IMR-90 (cell line): ENCODE measurements around the gene KCNH2. TPM values are rescaled to one million over a fixed set of nuclear protein-coding genes. Genes with fewer than 3 reads are reported as not detected.

Experiments used
- ATAC-seq: fragments of 200-7000 bp; cut with Tn5 transposase; 2 replicates; pipeline ENCODE4 v1.9.1; 2020; ENCODE audit warnings: low read depth, mild to moderate bottlenecking, moderate library complexity
- BruUV-seq: library from RNA; stranded (reverse); fragments of 400-500 nt; replicated peaks from 2 replicates; lab custom pipeline; 2021; lab: Mats Ljungman, UMichigan
- CTCF ChIA-PET: fragments of 300-600 bp; formaldehyde crosslinking; extraction: SDS; loops from one replicate; lab custom pipeline; 2021; ENCODE audit warnings: antibody characterized with exemption; lab: Yijun Ruan, JAX
- POLR2A ChIA-PET: fragments of 300-600 bp; sonication (Branson Sonifier 250); formaldehyde crosslinking; loops from one replicate; lab custom pipeline; 2022; ENCODE audit warnings: antibody characterized with exemption; ENCODE audit not compliant: unreplicated experiment; lab: Charles Lee
- DNase-seq: peaks from one replicate; pipeline ENCODE4 v3.0.0; 2013
- H2AFZ ChIP-seq: replicated peaks from 2 replicates; pipeline ENCODE3; 2013; ENCODE audit warnings: low read length, mild to moderate bottlenecking; ENCODE audit not compliant: poor library complexity
- H2AK5ac ChIP-seq: 2 replicates; pipeline ENCODE4 v1.6.1; 2013; ENCODE audit warnings: low read depth, low read length, inconsistent platforms
- H2AK9ac ChIP-seq: replicated peaks from 2 replicates; pipeline ENCODE3; 2013; ENCODE audit warnings: mild to moderate bottlenecking, low read depth, low read length, moderate library complexity; ENCODE audit not compliant: poor library complexity
- H2BK120ac ChIP-seq: 2 replicates; pipeline ENCODE4 v1.6.1; 2013; ENCODE audit warnings: low read depth, low read length, inconsistent platforms
- H2BK15ac ChIP-seq: 3 replicates; pipeline ENCODE4 v1.6.1; 2013; ENCODE audit warnings: low read depth, low read length, inconsistent platforms
- H2BK20ac ChIP-seq: 2 replicates; pipeline ENCODE4 v1.6.1; 2013; ENCODE audit warnings: low read depth, mild to moderate bottlenecking, inconsistent platforms, low read length, moderate library complexity
- H2BK5ac ChIP-seq: 2 replicates; pipeline ENCODE4 v1.6.1; 2013; ENCODE audit warnings: mild to moderate bottlenecking, low read depth, low read length, inconsistent platforms; ENCODE audit not compliant: poor library complexity, severe bottlenecking
- H3K14ac ChIP-seq: replicated peaks from 2 replicates; pipeline ENCODE4 v1.6.1; 2013; ENCODE audit warnings: low read depth, low read length, inconsistent platforms
- H3K18ac ChIP-seq: 2 replicates; pipeline ENCODE4 v1.6.1; 2013; ENCODE audit warnings: low read depth, low read length, control low read depth
- H3K23ac ChIP-seq: 2 replicates; pipeline ENCODE4 v1.6.1; 2013; ENCODE audit warnings: low read depth, low read length, inconsistent platforms
- H3K27ac ChIP-seq: 2 replicates; pipeline ENCODE4 v1.5.1; 2013; ENCODE audit warnings: mild to moderate bottlenecking, control low read depth, low read length; ENCODE audit not compliant: insufficient read depth
- H3K27me3 ChIP-seq: 2 replicates; pipeline ENCODE4 v1.6.1; 2013; ENCODE audit warnings: low read length; ENCODE audit not compliant: control insufficient read depth, insufficient read depth
- H3K36me3 ChIP-seq: 2 replicates; pipeline ENCODE4 v1.6.1; 2013; ENCODE audit warnings: low read length, mixed read lengths; ENCODE audit not compliant: control insufficient read depth, insufficient read depth
- H3K4ac ChIP-seq: 2 replicates; pipeline ENCODE4 v1.6.1; 2013; ENCODE audit warnings: low read depth, low read length, inconsistent platforms
- H3K4me1 ChIP-seq: 2 replicates; pipeline ENCODE4 v1.6.1; 2013; ENCODE audit warnings: low read length, mixed read lengths; ENCODE audit not compliant: control insufficient read depth, insufficient read depth
- H3K4me2 ChIP-seq: 2 replicates; pipeline ENCODE4 v1.6.1; 2013; ENCODE audit warnings: low read depth, mild to moderate bottlenecking, control low read depth, low read length, moderate library complexity
- H3K4me3 ChIP-seq: 2 replicates; pipeline ENCODE4 v1.5.1; 2013; ENCODE audit warnings: low read depth, mild to moderate bottlenecking, control low read depth, low read length, moderate library complexity; ENCODE audit not compliant: insufficient read depth
- H3K56ac ChIP-seq: 2 replicates; pipeline ENCODE4 v1.6.1; 2013; ENCODE audit warnings: low read length, inconsistent platforms; ENCODE audit not compliant: insufficient read depth; ENCODE audit errors: extremely low read depth
- H3K79me1 ChIP-seq, 2 experiments: 2 replicates each; pipeline ENCODE4 v1.6.1; 2013; ENCODE audit warnings: low read length in 2 of 2, inconsistent platforms in 1 of 2, low read depth in 1 of 2
- H3K9ac ChIP-seq: 2 replicates; pipeline ENCODE4 v1.6.1; 2013; ENCODE audit warnings: low read depth, low read length, control low read depth
- H3K9me1 ChIP-seq: 2 replicates; pipeline ENCODE4 v1.6.1; 2013; ENCODE audit warnings: low read length, inconsistent platforms; ENCODE audit not compliant: insufficient read depth
- H3K9me3 ChIP-seq: 2 replicates; pipeline ENCODE4 v1.6.1; 2013; ENCODE audit warnings: low read length; ENCODE audit not compliant: control insufficient read depth, insufficient read depth
- H4K20me1 ChIP-seq: 2 replicates; pipeline ENCODE4 v1.6.1; 2013; ENCODE audit warnings: low read length, inconsistent platforms; ENCODE audit not compliant: insufficient read depth
- H4K5ac ChIP-seq: 2 replicates; pipeline ENCODE4 v1.6.1; 2013; ENCODE audit warnings: mild to moderate bottlenecking, low read depth, low read length, control low read depth
- H4K8ac ChIP-seq, 2 experiments: 2 replicates each; pipeline ENCODE4 v1.6.1; 2013; ENCODE audit warnings: low read depth in 2 of 2, low read length in 2 of 2, control low read depth in 1 of 2, inconsistent platforms in 1 of 2
- H4K91ac ChIP-seq: 2 replicates; pipeline ENCODE4 v1.6.1; 2013; ENCODE audit warnings: low read depth, low read length, inconsistent platforms; ENCODE audit not compliant: insufficient read depth
- BHLHE40 ChIP-seq: fragments of 150-350 bp; IDR thresholded peaks from 2 replicates; pipeline ENCODE4 v1.6.1; 2016; ENCODE audit warnings: mild to moderate bottlenecking, low read depth, low read length
- CEBPB ChIP-seq: IDR thresholded peaks from 2 replicates; pipeline ENCODE4 v1.6.1; 2012; ENCODE audit warnings: low read depth, low read length, improper control_type of control experiment
- CHD1 ChIP-seq: IDR thresholded peaks from 2 replicates; pipeline ENCODE4 v1.6.1; 2012; ENCODE audit warnings: low read depth, low read length, improper control_type of control experiment
- ELK1 ChIP-seq: fragments of 150-350 bp; IDR thresholded peaks from 2 replicates; pipeline ENCODE4 v1.6.1; 2016; ENCODE audit warnings: low read depth, mild to moderate bottlenecking, low read length, moderate library complexity, borderline replicate concordance
- MAZ ChIP-seq: IDR thresholded peaks from 2 replicates; pipeline ENCODE4 v1.6.1; 2012; ENCODE audit warnings: low read depth, mild to moderate bottlenecking, low read length, improper control_type of control experiment, moderate library complexity, borderline replicate concordance
- MXI1 ChIP-seq: IDR thresholded peaks from 2 replicates; pipeline ENCODE4 v1.6.1; 2012; ENCODE audit warnings: low read depth, mild to moderate bottlenecking, low read length, moderate library complexity, borderline replicate concordance
- NFE2L2 ChIP-seq: fragments of 150-350 bp; IDR thresholded peaks from 2 replicates; pipeline ENCODE4 v1.6.1; 2016; ENCODE audit warnings: low read depth, mild to moderate bottlenecking, low read length
- POLR2A ChIP-seq: IDR thresholded peaks from 2 replicates; pipeline ENCODE4 v1.6.1; 2012; ENCODE audit warnings: mild to moderate bottlenecking, low read depth, low read length
- RAD21 ChIP-seq: IDR thresholded peaks from 2 replicates; pipeline ENCODE4 v1.6.1; 2012; ENCODE audit warnings: low read length, improper control_type of control experiment
- RCOR1 ChIP-seq: IDR thresholded peaks from 2 replicates; pipeline ENCODE4 v1.6.1; 2012; ENCODE audit warnings: mild to moderate bottlenecking, low read length, improper control_type of control experiment; ENCODE audit not compliant: insufficient replicate concordance
- RFX5 ChIP-seq: IDR thresholded peaks from 2 replicates; pipeline ENCODE4 v1.8.0; 2012; ENCODE audit warnings: low read depth, mild to moderate bottlenecking, low read length, moderate library complexity
- SMC3 ChIP-seq: fragments of 150-350 bp; IDR thresholded peaks from 2 replicates; pipeline ENCODE4 v1.6.1; 2016; ENCODE audit warnings: low read depth, mild to moderate bottlenecking, antibody characterized with exemption, low read length, moderate library complexity
- USF2 ChIP-seq: fragments of 150-350 bp; IDR thresholded peaks from 2 replicates; pipeline ENCODE4 v1.6.1; 2017; ENCODE audit warnings: mild to moderate bottlenecking, antibody characterized with exemption, low read length, low read depth
- WGBS, 2 experiments: methylation state at CpG; one replicate each; pipeline versions ENCODE4 v1.1.5 to v1.1.7; 2013; ENCODE audit warnings: missing lambda C conversion rate in 2 of 2; ENCODE audit not compliant: insufficient read length in 1 of 2; ENCODE audit errors: extremely low coverage in 2 of 2; 5-methylcytosine and 5-hydroxymethylcytosine counted together
- dilution Hi-C: fragments of 300-500 bp; cut with HindIII; formaldehyde crosslinking; loops from one replicate; pipeline ENCODE4 v1.14.3; 2018; ENCODE audit warnings: low sequenced_read_pairs; ENCODE audit not compliant: unreplicated experiment
- in situ Hi-C: fragments of 300-500 bp; cut with MboI; formaldehyde crosslinking; loops from 3 replicates; pipeline ENCODE4 v1.14.3; 2019; ENCODE audit warnings: low sequenced_read_pairs, inconsistent platforms, mixed read lengths
- intact Hi-C: fragments of 100-400 bp; cut with micrococcal nuclease; formaldehyde crosslinking; loops from 2 replicates; pipeline ENCODE4 v1.10.0; 2022
- polyA plus RNA-seq, 3 experiments: library from polyadenylated mRNA; depleted of rRNA; stranded (reverse); fragments of >200 nt; gene quantifications; 2 replicates each; pipeline ENCODE4 v1.2.3, GENCODE V29; 2012; ENCODE audit warnings: low replicate concordance in 1 of 3
- total RNA-seq: library from RNA; depleted of rRNA; stranded (reverse); fragments of >200 nt; gene quantifications from 2 replicates; pipeline ENCODE4 v1.2.3, GENCODE V29; 2012
- TF ChIP-seq, protein P1 (sequence below): conservative IDR thresholded peaks from 2 replicates; pipeline ENCODE4 v1.5.1; 2012; ENCODE audit warnings: mild to moderate bottlenecking, low read depth, low read length, improper control_type of control experiment

Gene KCNH2
- total and polyA plus RNA-seq, 2 of the 4 experiments (the other 2 are of a cell fraction): 0.90 to 2.1 TPM

DNA sequence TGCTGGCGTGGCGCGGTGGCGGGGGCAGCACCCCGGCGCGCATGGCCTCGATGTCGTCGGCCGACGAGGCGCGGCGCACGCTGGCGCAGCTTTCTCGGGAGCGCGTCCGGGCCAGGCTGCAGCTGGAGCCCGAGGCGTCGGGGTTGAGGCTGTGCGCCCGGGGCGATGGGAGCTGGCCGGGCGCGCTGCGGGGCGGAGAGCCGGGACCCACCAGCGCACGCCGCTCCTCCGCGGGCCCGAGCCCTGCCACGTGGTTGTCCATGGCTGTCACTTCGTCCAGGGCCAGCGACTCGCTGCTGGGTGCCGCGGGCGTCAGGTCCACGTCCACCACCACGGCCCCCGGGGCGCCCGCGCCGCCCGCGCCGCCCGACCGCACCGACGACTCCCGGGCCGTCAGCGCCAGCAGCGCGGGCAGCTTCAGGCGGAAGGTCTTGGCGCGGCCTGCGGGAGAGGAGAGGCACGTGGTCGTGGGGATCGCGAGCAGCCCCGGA lies 20.0 kb downstream of the KCNH2 start:
- Histone ChIP-seq H3K27me3 (no peaks in the 10 kb centered on the region), H3K9me1 (no peaks in the 10 kb centered on the region), H3K4me3 (no peak overlapping the region), H3K14ac (no peak overlapping the region), H3K4me1 (peaks cover 20% of the 10 kb centered on the region; the same call in 1 of the 2 replicates), H3K4me2 (no peak overlapping the region), H2AK9ac (no peak overlapping the region), H2BK5ac (no peak overlapping the region), H3K79me1 (no peaks in the 10 kb centered on the region), H3K9ac (no peak overlapping the region), H3K36me3 (no peaks in the 10 kb centered on the region; the same call in 1 of the 2 replicates), H3K27ac (no peak overlapping the region), H3K18ac (no peak overlapping the region), H4K91ac (no peak overlapping the region), H2BK15ac (no peak overlapping the region), H3K56ac (no peak overlapping the region), H2AFZ (no peak overlapping the region), H3K23ac (no peak overlapping the region), H3K4ac (no peak overlapping the region), H2BK20ac (no peak overlapping the region), H4K20me1 (no peaks in the 10 kb centered on the region), H3K9me3 (no peaks in the 10 kb centered on the region), H2BK120ac (no peak overlapping the region), H4K5ac (no peak overlapping the region), H4K8ac (no peak overlapping the region), H2AK5ac (no peak overlapping the region)
- no peak for ATAC-seq
- in situ Hi-C loops: no loop called here
- no peak for TF ChIP-seq MAZ
- TF ChIP-seq BHLHE40: no peak
- TF ChIP-seq SMC3: no peak
- no peak for TF ChIP-seq RFX5
- TF ChIP-seq ELK1: no peak
- no peak for TF ChIP-seq RAD21
- no peak for TF ChIP-seq RCOR1
- no peak for TF ChIP-seq USF2
- TF ChIP-seq, protein P1, sequence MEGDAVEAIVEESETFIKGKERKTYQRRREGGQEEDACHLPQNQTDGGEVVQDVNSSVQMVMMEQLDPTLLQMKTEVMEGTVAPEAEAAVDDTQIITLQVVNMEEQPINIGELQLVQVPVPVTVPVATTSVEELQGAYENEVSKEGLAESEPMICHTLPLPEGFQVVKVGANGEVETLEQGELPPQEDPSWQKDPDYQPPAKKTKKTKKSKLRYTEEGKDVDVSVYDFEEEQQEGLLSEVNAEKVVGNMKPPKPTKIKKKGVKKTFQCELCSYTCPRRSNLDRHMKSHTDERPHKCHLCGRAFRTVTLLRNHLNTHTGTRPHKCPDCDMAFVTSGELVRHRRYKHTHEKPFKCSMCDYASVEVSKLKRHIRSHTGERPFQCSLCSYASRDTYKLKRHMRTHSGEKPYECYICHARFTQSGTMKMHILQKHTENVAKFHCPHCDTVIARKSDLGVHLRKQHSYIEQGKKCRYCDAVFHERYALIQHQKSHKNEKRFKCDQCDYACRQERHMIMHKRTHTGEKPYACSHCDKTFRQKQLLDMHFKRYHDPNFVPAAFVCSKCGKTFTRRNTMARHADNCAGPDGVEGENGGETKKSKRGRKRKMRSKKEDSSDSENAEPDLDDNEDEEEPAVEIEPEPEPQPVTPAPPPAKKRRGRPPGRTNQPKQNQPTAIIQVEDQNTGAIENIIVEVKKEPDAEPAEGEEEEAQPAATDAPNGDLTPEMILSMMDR: no peak
- no peak for TF ChIP-seq MXI1
- no peak for TF ChIP-seq CEBPB
- TF ChIP-seq NFE2L2: no peak
- TF ChIP-seq CHD1: no peak
- no peak for TF ChIP-seq POLR2A
- no TSS peak for BruUV-seq
- ChIA-PET CTCF (no interaction called here), POLR2A (no interaction called here)
- no peak for DNase-seq
- intact Hi-C loops: no loop called here
- 65% methylated on average over 45 of the region's 74 CpGs; no CpG with 5 or more reads in 1 of the 2 experiments for WGBS, 2 experiments
- dilution Hi-C loops: no loop called here
